Esophagus muscularis mucosa (tissue), 3 donors: ENCODE data around the gene TEC.

Source experiments
- EP300 ChIP-seq: sonication (generic); formaldehyde crosslinking; IDR thresholded peaks from one replicate; pipeline ENCODE4 v1.6.1; 2017; ENCODE audit warnings: antibody characterized with exemption
- TF ChIP-seq, protein P1 (sequence below), 3 experiments: fragments of 200-600 bp in 2 of 3; fragments of 450-650 bp in 1 of 3; sonication (generic) in 2 of 3; IDR thresholded peaks; one replicate each; pipeline ENCODE4 v1.5.1; 2017 to 2019; ENCODE audit warnings: antibody characterized with exemption in 3 of 3, mild to moderate bottlenecking in 2 of 3, moderate library complexity in 1 of 3

DNA sequence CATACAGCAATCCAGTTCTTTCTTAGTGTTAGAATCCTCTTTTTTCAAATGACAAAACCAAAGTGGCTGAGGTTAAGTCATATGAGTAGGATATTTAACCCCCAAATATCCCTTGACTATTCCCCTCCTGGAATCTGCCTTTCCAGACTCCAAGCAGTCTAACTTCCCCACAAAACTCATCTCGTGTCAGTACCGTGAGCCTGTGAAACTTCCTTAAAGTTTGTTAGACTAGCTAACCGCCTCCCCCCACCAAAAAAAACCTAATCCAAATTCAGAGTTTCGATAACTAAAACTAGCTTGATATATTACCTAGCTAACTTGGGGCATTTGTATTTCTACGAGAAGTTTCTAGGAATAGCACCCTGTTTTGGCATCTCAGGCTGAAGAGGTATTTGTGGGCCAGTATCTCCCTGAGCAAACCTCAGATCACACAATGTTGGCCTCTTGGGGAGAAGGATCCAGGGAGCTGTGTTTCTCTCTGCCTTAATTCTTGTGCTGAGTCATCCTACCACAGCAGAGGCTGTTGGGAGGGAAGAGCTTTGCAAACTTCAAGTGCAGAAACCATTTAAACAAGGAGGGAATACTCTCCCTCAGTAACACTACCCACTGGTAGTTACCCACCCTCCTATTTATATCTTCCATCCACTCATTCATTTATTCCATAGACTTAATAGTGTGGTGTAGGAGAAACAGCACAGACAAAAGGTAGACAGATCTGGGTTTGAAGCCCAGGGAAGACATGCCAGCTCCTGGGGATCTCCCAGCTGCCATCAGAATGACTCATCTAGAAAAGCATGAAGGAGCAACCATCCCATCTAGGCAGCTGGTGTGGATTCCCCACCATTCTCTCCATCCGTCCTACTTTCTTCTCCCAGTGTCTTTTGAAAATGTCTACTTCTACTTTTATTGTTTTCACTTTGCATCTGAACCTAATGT is 96.3 kb downstream of the TEC start:
- TF ChIP-seq EP300: no peak
- TF ChIP-seq, protein P1, sequence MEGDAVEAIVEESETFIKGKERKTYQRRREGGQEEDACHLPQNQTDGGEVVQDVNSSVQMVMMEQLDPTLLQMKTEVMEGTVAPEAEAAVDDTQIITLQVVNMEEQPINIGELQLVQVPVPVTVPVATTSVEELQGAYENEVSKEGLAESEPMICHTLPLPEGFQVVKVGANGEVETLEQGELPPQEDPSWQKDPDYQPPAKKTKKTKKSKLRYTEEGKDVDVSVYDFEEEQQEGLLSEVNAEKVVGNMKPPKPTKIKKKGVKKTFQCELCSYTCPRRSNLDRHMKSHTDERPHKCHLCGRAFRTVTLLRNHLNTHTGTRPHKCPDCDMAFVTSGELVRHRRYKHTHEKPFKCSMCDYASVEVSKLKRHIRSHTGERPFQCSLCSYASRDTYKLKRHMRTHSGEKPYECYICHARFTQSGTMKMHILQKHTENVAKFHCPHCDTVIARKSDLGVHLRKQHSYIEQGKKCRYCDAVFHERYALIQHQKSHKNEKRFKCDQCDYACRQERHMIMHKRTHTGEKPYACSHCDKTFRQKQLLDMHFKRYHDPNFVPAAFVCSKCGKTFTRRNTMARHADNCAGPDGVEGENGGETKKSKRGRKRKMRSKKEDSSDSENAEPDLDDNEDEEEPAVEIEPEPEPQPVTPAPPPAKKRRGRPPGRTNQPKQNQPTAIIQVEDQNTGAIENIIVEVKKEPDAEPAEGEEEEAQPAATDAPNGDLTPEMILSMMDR (IDR thresholded peaks at IDR 0.05): no peak
